ENCODE results near the gene NUAK1. TPM values are rescaled to one million over a fixed set of nuclear protein-coding genes. Genes with fewer than 3 reads are reported as not detected.

Gene NUAK1
- total RNA-seq, 6 donors from 2014 or later, result 7.1 to 28.7 (median 10.9) TPM

DNA sequence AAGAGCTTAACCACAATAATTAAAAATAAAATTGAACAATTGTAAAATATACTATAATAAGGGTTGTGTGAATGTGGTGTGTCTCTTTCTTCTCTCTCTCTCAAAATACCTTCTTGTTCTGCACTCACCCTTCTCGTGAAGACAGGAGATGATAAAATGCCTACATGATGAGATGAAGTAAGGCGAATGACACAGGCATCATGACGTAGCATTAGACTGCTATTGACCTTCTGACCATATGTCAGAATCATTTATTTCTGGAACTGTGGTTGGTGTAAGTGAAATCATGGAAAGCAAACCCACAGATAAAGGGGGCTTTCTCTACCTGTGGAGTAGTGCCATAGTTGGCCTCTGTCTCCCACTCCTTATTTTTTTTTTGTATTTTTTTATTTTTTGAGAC, 37.8 kb upstream of the NUAK1 start:
- no peak for ATAC-seq (ENCODE audit: low FRiP score in 2 of 2)
- 86 to 88% methylated on average over 3 of the region's 3 CpGs for WGBS, 2 donors
- no peaks in the 10 kb centered on the region for H3K36me3 ChIP-seq
- TF ChIP-seq POLR2A (IDR thresholded peaks at IDR 0.05) (no peak), EP300 (IDR thresholded peaks at IDR 0.05) (no peak), POLR2AphosphoS5 (IDR thresholded peaks at IDR 0.05) (no peak)
- TF ChIP-seq, protein P1, sequence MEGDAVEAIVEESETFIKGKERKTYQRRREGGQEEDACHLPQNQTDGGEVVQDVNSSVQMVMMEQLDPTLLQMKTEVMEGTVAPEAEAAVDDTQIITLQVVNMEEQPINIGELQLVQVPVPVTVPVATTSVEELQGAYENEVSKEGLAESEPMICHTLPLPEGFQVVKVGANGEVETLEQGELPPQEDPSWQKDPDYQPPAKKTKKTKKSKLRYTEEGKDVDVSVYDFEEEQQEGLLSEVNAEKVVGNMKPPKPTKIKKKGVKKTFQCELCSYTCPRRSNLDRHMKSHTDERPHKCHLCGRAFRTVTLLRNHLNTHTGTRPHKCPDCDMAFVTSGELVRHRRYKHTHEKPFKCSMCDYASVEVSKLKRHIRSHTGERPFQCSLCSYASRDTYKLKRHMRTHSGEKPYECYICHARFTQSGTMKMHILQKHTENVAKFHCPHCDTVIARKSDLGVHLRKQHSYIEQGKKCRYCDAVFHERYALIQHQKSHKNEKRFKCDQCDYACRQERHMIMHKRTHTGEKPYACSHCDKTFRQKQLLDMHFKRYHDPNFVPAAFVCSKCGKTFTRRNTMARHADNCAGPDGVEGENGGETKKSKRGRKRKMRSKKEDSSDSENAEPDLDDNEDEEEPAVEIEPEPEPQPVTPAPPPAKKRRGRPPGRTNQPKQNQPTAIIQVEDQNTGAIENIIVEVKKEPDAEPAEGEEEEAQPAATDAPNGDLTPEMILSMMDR (IDR thresholded peaks at IDR 0.05), result no peak
- no peak for DNase-seq
- H3K4me1 ChIP-seq, result no peaks in the 10 kb centered on the region
- H3K27me3 ChIP-seq, result no peaks in the 10 kb centered on the region
- H3K4me3 ChIP-seq, result no peak overlapping the region
- H3K27ac ChIP-seq, result no peak overlapping the region
- no peaks in the 10 kb centered on the region for H3K9me3 ChIP-seq

DNA sequence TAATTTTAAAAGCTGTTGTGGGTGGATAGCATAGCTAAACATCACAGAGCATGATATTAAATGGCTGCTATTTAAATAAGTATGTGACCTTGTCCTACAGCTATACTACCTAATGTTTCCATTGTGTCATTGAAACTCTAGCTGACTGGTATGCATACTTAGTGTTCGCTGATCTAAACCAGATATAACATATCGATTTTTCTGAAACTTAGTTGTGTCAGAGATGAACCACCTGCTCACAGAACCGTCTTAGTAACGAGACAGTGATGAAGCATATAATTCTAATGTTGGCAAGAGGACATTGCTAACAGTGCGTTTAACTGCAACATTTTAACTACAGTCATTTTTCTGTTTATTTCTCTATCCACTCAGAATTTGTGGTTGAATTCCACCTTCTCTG, 36.1 kb upstream of the NUAK1 start:
- Histone ChIP-seq H3K4me3 (no peak overlapping the region), H3K36me3 (no peaks in the 10 kb centered on the region), H3K9me3 (no peaks in the 10 kb centered on the region), H3K4me1 (no peaks in the 10 kb centered on the region), H3K27me3 (no peaks in the 10 kb centered on the region), H3K27ac (no peak overlapping the region)
- ATAC-seq (ENCODE audit: low FRiP score in 2 of 2) (no peak), DNase-seq (no peak)
- 74 to 78% methylated on average over 5 of the region's 5 CpGs for WGBS, 2 donors
- TF ChIP-seq POLR2A (IDR thresholded peaks at IDR 0.05) (no peak), EP300 (IDR thresholded peaks at IDR 0.05) (no peak), POLR2AphosphoS5 (IDR thresholded peaks at IDR 0.05) (no peak)
- TF ChIP-seq, protein P1 (IDR thresholded peaks at IDR 0.05), result no peak

DNA sequence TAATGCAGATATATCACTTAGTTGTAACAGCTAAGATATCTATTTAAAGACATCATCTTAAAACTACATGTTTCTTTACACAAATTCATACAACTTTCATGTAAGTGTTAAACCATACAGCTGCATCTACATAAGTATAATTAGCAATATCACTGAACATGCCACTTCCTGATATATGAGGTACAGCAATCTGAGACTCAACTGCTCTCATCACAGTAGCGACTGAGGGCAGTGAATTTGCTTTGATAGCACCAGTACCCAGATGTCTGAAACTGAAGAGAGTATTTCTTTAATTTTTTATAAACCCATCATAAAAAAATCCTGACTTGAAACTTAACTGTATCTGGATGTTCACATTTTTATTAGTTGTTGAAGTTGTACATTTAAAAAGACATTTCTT, 34.7 kb upstream of the NUAK1 start:
- TF ChIP-seq POLR2A (IDR thresholded peaks at IDR 0.05) (no peak), EP300 (IDR thresholded peaks at IDR 0.05) (no peak), POLR2AphosphoS5 (IDR thresholded peaks at IDR 0.05) (no peak)
- TF ChIP-seq, protein P1 (IDR thresholded peaks at IDR 0.05), result no peak
- no peak overlapping the region for H3K27ac ChIP-seq
- no peaks in the 10 kb centered on the region for H3K9me3 ChIP-seq
- no peaks in the 10 kb centered on the region for H3K27me3 ChIP-seq
- 76 to 84% methylated on average over 1 of the region's 1 CpG for WGBS, 2 donors
- no peak for ATAC-seq (ENCODE audit: low FRiP score in 2 of 2)
- H3K36me3 ChIP-seq, result no peaks in the 10 kb centered on the region
- no peaks in the 10 kb centered on the region for H3K4me1 ChIP-seq
- DNase-seq, result no peak
- H3K4me3 ChIP-seq, result no peak overlapping the region

DNA sequence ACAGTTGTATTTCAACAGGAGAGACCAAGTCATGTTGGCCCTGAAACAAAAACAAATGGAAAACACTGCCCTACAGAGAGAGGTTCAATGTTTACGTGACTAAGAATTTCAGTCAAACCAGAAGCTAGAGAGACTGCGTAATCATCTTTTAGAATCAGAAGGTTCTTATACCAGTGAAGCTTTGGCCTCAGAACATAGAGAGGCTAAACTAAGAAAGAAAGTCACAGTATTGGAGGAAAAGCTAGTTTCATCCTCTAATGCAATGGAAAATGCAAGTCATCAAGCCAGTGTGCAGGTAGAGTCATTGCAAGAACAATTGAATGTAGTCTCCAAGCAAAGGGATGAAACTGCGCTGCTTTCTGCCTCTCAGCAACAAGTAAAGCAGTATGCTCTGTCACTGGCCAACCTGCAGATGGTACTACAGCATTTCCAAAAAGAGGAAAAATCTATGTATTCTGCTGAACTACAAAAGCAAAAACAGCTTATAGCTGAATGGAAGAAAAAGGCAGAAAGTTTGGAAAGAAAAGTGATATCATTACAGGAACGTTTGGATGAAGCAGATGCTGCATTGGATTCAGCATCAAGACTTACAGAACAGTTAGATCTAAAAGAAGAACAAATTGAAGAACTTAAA, 32.5 kb upstream of the NUAK1 start:
- Histone ChIP-seq H3K4me1 (no peaks in the 10 kb centered on the region), H3K9me3 (no peaks in the 10 kb centered on the region), H3K36me3 (no peaks in the 10 kb centered on the region), H3K27ac (no peak overlapping the region), H3K4me3 (no peak overlapping the region), H3K27me3 (no peaks in the 10 kb centered on the region)
- 77 to 82% methylated on average over 4 of the region's 4 CpGs for WGBS, 2 donors
- ATAC-seq (ENCODE audit: low FRiP score in 2 of 2), result no peak
- DNase-seq, result no peak
- TF ChIP-seq, protein P1 (IDR thresholded peaks at IDR 0.05), result no peak
- TF ChIP-seq EP300 (IDR thresholded peaks at IDR 0.05) (no peak), POLR2A (IDR thresholded peaks at IDR 0.05) (no peak), POLR2AphosphoS5 (IDR thresholded peaks at IDR 0.05) (no peak)

DNA sequence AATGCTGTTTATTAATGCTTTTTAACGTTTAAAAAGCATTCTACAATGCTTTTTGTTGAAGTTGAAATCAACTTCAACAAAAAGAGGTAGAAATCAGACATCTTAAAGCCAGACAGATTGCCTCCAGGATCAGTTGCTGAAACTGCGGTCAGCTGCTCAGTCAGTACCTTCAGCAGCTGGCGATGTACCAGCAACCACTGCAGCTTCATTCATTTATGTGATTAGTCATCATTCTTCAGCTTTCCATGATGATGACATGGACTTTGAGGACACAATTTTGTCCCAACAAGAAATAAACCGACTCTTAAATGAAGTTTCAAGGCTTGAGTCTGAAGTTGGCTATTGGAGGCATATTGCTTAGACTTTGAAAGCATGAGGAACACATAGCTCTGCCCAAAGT, 31.5 kb upstream of the NUAK1 start:
- H3K4me3 ChIP-seq, result no peak overlapping the region
- no peaks in the 10 kb centered on the region for H3K36me3 ChIP-seq
- 75 to 77% methylated on average over 4 of the region's 4 CpGs for WGBS, 2 donors
- TF ChIP-seq, protein P1 (IDR thresholded peaks at IDR 0.05), result no peak
- TF ChIP-seq POLR2AphosphoS5 (IDR thresholded peaks at IDR 0.05), result no peak
- TF ChIP-seq EP300 (IDR thresholded peaks at IDR 0.05), result no peak
- TF ChIP-seq POLR2A (IDR thresholded peaks at IDR 0.05), result no peak
- H3K4me1 ChIP-seq, result no peaks in the 10 kb centered on the region
- ATAC-seq (ENCODE audit: low FRiP score in 2 of 2), result no peak
- DNase-seq, result no peak
- no peak overlapping the region for H3K27ac ChIP-seq
- no peaks in the 10 kb centered on the region for H3K27me3 ChIP-seq
- H3K9me3 ChIP-seq, result no peaks in the 10 kb centered on the region
